OCI-LY7 (cell line): Measurements from ENCODE around the gene CCR7. TPM values are rescaled to one million over a fixed set of nuclear protein-coding genes. Genes with fewer than 3 reads are reported as not detected.
A peak's percentile ranks its signal among the peaks of the same experiment; 100 is the strongest.

Experiments
- BruUV-seq: library from RNA; stranded (reverse); fragments of 400-500 nt; replicated peaks from 2 replicates; lab custom pipeline; 2021; lab: Mats Ljungman, UMichigan
- CTCF ChIA-PET: fragments of 300-600 bp; sonication (Branson Sonifier 250); formaldehyde crosslinking; loops from one replicate; lab custom pipeline; 2022; ENCODE audit warnings: antibody characterized with exemption; ENCODE audit not compliant: unreplicated experiment; lab: Charles Lee
- POLR2A ChIA-PET: fragments of 300-600 bp; sonication (Branson Sonifier 250); formaldehyde crosslinking; loops from one replicate; lab custom pipeline; 2022; ENCODE audit warnings: antibody characterized with exemption; lab: Charles Lee
- DNase-seq: peaks from one replicate; pipeline ENCODE4 v3.0.0-alpha.2; 2015; ENCODE audit warnings: low spot score
- H2AFZ ChIP-seq: fragments of 200-600 bp; sonication (generic), shearing (Covaris generic); 2 replicates; pipeline ENCODE4 v1.6.1; 2014; ENCODE audit warnings: mild to moderate bottlenecking, antibody characterized with exemption, low read length, moderate library complexity
- H3K27ac ChIP-seq: fragments of 200-600 bp; sonication (generic); 2 replicates; pipeline ENCODE4 v1.5.1; 2014; ENCODE audit warnings: mixed run types, low read depth, mild to moderate bottlenecking, moderate library complexity, low read length, inconsistent platforms; ENCODE audit not compliant: poor library complexity, severe bottlenecking
- H3K36me3 ChIP-seq: fragments of 200-600 bp; sonication (generic); 2 replicates; pipeline ENCODE4 v1.6.1; 2014; ENCODE audit warnings: mild to moderate bottlenecking, antibody characterized with exemption, low read length, moderate library complexity, mixed read lengths; ENCODE audit not compliant: insufficient read depth
- H3K4me1 ChIP-seq: fragments of 200-600 bp; sonication (generic); 2 replicates; pipeline ENCODE4 v1.5.1; 2014; ENCODE audit warnings: mild to moderate bottlenecking, low read length; ENCODE audit not compliant: insufficient read depth, poor library complexity, severe bottlenecking
- H3K4me2 ChIP-seq: fragments of 200-600 bp; sonication (generic); 2 replicates; pipeline ENCODE4 v1.6.1; 2014; ENCODE audit warnings: mild to moderate bottlenecking, low read length
- H3K4me3 ChIP-seq: fragments of 200-600 bp; sonication (generic); 2 replicates; pipeline ENCODE4 v1.5.1; 2014; ENCODE audit warnings: mild to moderate bottlenecking, low read depth, low read length; ENCODE audit not compliant: poor library complexity, severe bottlenecking
- H3K79me2 ChIP-seq: fragments of 200-600 bp; sonication (generic); 2 replicates; pipeline ENCODE4 v1.6.1; 2016; ENCODE audit warnings: low read depth, mild to moderate bottlenecking, low read length, moderate library complexity, mixed read lengths; ENCODE audit not compliant: insufficient read depth
- H3K9me2 ChIP-seq: fragments of 200-600 bp; sonication (generic); 2 replicates; pipeline ENCODE4 v1.6.1; 2016; ENCODE audit warnings: mild to moderate bottlenecking, low read length, mixed read lengths; ENCODE audit not compliant: insufficient read depth
- H3K9me3 ChIP-seq: fragments of 200-600 bp; sonication (generic); 2 replicates; pipeline ENCODE4 v1.6.1; 2014; ENCODE audit warnings: mild to moderate bottlenecking, mixed run types, low read length, mixed read lengths
- H4K20me1 ChIP-seq: fragments of 200-600 bp; sonication (generic); 2 replicates; pipeline ENCODE4 v1.6.1; 2014; ENCODE audit warnings: mild to moderate bottlenecking, antibody characterized with exemption, low read length, moderate library complexity, mixed read lengths; ENCODE audit not compliant: insufficient read depth
- EZH2phosphoT487 ChIP-seq: fragments of 200-600 bp; sonication (generic); IDR thresholded peaks from 2 replicates; pipeline ENCODE4 v1.6.1; 2018; ENCODE audit warnings: low read depth, borderline replicate concordance, mild to moderate bottlenecking, mixed run types, antibody characterized with exemption, low read length, moderate library complexity, mixed read lengths
- intact Hi-C: fragments of 100-400 bp; cut with micrococcal nuclease; formaldehyde crosslinking; loops from one replicate; pipeline ENCODE4 v1.10.0; 2022; ENCODE audit not compliant: unreplicated experiment
- total RNA-seq, 2 experiments: library from RNA; depleted of rRNA in 1 of 2; stranded (reverse); fragments of >200 nt in 1 of 2; shearing (Covaris generic) in 1 of 2; gene quantifications; 2 replicates each; pipeline ENCODE4 v1.2.3, GENCODE V29; 2014 to 2022
- TF ChIP-seq, protein P1 (sequence below): fragments of 200-600 bp; sonication (generic); conservative IDR thresholded peaks from 2 replicates; pipeline ENCODE4 v1.5.1; 2014; ENCODE audit warnings: mild to moderate bottlenecking, antibody characterized with exemption, low read length, moderate library complexity, mixed read lengths

The CCR7 gene
- total RNA-seq, 2 experiments from 2014 or later, result 0.48 to 2.3 TPM

GRCh38 chr17:40541873-40542557 lies 23.3 kb downstream of the CCR7 start:
- ChIA-PET POLR2A (interaction anchor here (0.7 kb wide), 1 partner anchor 850 kb away, joined by 3 read pairs; no protein-coding TSS in a partner anchor), CTCF (interaction anchor here (0.6 kb wide), 1 partner anchor 83 kb away, joined by 3 read pairs; no protein-coding TSS in a partner anchor)
- H3K79me2 ChIP-seq, result no peaks in the 10 kb centered on the region
- H3K4me3 ChIP-seq, result no peak overlapping the region
- no peak for DNase-seq
- H3K4me2 ChIP-seq, result no peak overlapping the region
- intact Hi-C loops, result no loop called here
- no peaks in the 10 kb centered on the region for H3K36me3 ChIP-seq
- peaks cover 24% of the 10 kb centered on the region for H3K4me1 ChIP-seq
- H3K9me3 ChIP-seq, result no peaks in the 10 kb centered on the region
- no peaks in the 10 kb centered on the region for H4K20me1 ChIP-seq
- TF ChIP-seq, protein P1, sequence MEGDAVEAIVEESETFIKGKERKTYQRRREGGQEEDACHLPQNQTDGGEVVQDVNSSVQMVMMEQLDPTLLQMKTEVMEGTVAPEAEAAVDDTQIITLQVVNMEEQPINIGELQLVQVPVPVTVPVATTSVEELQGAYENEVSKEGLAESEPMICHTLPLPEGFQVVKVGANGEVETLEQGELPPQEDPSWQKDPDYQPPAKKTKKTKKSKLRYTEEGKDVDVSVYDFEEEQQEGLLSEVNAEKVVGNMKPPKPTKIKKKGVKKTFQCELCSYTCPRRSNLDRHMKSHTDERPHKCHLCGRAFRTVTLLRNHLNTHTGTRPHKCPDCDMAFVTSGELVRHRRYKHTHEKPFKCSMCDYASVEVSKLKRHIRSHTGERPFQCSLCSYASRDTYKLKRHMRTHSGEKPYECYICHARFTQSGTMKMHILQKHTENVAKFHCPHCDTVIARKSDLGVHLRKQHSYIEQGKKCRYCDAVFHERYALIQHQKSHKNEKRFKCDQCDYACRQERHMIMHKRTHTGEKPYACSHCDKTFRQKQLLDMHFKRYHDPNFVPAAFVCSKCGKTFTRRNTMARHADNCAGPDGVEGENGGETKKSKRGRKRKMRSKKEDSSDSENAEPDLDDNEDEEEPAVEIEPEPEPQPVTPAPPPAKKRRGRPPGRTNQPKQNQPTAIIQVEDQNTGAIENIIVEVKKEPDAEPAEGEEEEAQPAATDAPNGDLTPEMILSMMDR, result no peak
- TF ChIP-seq EZH2phosphoT487, result no peak
- H3K9me2 ChIP-seq, result no peaks in the 10 kb centered on the region
- no peak overlapping the region for H3K27ac ChIP-seq
- peak overlapping the region; percentile 46 for H2AFZ ChIP-seq
- BruUV-seq, result no TSS peak

GRCh38 chr17:40541060-40541872 lies 24.0 kb downstream of the CCR7 start:
- H3K4me3 ChIP-seq, result no peak overlapping the region
- no peak overlapping the region for H3K27ac ChIP-seq
- H3K9me3 ChIP-seq, result no peaks in the 10 kb centered on the region
- CTCF ChIA-PET, result interaction anchor here (0.8 kb wide), 1 partner anchor 19 kb away, joined by 3 read pairs; no protein-coding TSS in a partner anchor
- H3K9me2 ChIP-seq, result no peaks in the 10 kb centered on the region
- peak; percentile 22 for DNase-seq
- peaks cover 21% of the 10 kb centered on the region for H3K4me1 ChIP-seq
- no peak overlapping the region for H3K4me2 ChIP-seq
- intact Hi-C loops, result no loop called here
- BruUV-seq, result no TSS peak
- H3K79me2 ChIP-seq, result no peaks in the 10 kb centered on the region
- no peaks in the 10 kb centered on the region for H4K20me1 ChIP-seq
- POLR2A ChIA-PET, result interaction anchor here (0.7 kb wide), 1 partner anchor 849 kb away, joined by 3 read pairs; no protein-coding TSS in a partner anchor
- no peak overlapping the region for H2AFZ ChIP-seq
- no peaks in the 10 kb centered on the region for H3K36me3 ChIP-seq
- TF ChIP-seq, protein P1, result no peak
- no peak for TF ChIP-seq EZH2phosphoT487
